IMR-90 (cell line): ENCODE measurements around the gene AAK1. TPM values are rescaled to one million over a fixed set of nuclear protein-coding genes. Genes with fewer than 3 reads are reported as not detected.

Source experiments
- ATAC-seq: fragments of 200-7000 bp; cut with Tn5 transposase; 2 replicates; pipeline ENCODE4 v1.9.1; 2020; ENCODE audit warnings: low read depth, mild to moderate bottlenecking, moderate library complexity
- BruUV-seq: library from RNA; stranded (reverse); fragments of 400-500 nt; replicated peaks from 2 replicates; lab custom pipeline; 2021; lab: Mats Ljungman, UMichigan
- CTCF ChIA-PET: fragments of 300-600 bp; formaldehyde crosslinking; extraction: SDS; loops from one replicate; lab custom pipeline; 2021; ENCODE audit warnings: antibody characterized with exemption; lab: Yijun Ruan, JAX
- POLR2A ChIA-PET: fragments of 300-600 bp; sonication (Branson Sonifier 250); formaldehyde crosslinking; loops from one replicate; lab custom pipeline; 2022; ENCODE audit warnings: antibody characterized with exemption; ENCODE audit not compliant: unreplicated experiment; lab: Charles Lee
- DNase-seq: peaks from one replicate; pipeline ENCODE4 v3.0.0; 2013
- H2AFZ ChIP-seq: replicated peaks from 2 replicates; pipeline ENCODE3; 2013; ENCODE audit warnings: low read length, mild to moderate bottlenecking; ENCODE audit not compliant: poor library complexity
- H2AK5ac ChIP-seq: 2 replicates; pipeline ENCODE4 v1.6.1; 2013; ENCODE audit warnings: low read depth, low read length, inconsistent platforms
- H2AK9ac ChIP-seq: replicated peaks from 2 replicates; pipeline ENCODE3; 2013; ENCODE audit warnings: mild to moderate bottlenecking, low read depth, low read length, moderate library complexity; ENCODE audit not compliant: poor library complexity
- H2BK120ac ChIP-seq: 2 replicates; pipeline ENCODE4 v1.6.1; 2013; ENCODE audit warnings: low read depth, low read length, inconsistent platforms
- H2BK15ac ChIP-seq: 3 replicates; pipeline ENCODE4 v1.6.1; 2013; ENCODE audit warnings: low read depth, low read length, inconsistent platforms
- H2BK20ac ChIP-seq: 2 replicates; pipeline ENCODE4 v1.6.1; 2013; ENCODE audit warnings: low read depth, mild to moderate bottlenecking, inconsistent platforms, low read length, moderate library complexity
- H2BK5ac ChIP-seq: 2 replicates; pipeline ENCODE4 v1.6.1; 2013; ENCODE audit warnings: mild to moderate bottlenecking, low read depth, low read length, inconsistent platforms; ENCODE audit not compliant: poor library complexity, severe bottlenecking
- H3K14ac ChIP-seq: replicated peaks from 2 replicates; pipeline ENCODE4 v1.6.1; 2013; ENCODE audit warnings: low read depth, low read length, inconsistent platforms
- H3K18ac ChIP-seq: 2 replicates; pipeline ENCODE4 v1.6.1; 2013; ENCODE audit warnings: low read depth, low read length, control low read depth
- H3K23ac ChIP-seq: 2 replicates; pipeline ENCODE4 v1.6.1; 2013; ENCODE audit warnings: low read depth, low read length, inconsistent platforms
- H3K27ac ChIP-seq: 2 replicates; pipeline ENCODE4 v1.5.1; 2013; ENCODE audit warnings: mild to moderate bottlenecking, control low read depth, low read length; ENCODE audit not compliant: insufficient read depth
- H3K27me3 ChIP-seq: 2 replicates; pipeline ENCODE4 v1.6.1; 2013; ENCODE audit warnings: low read length; ENCODE audit not compliant: control insufficient read depth, insufficient read depth
- H3K36me3 ChIP-seq: 2 replicates; pipeline ENCODE4 v1.6.1; 2013; ENCODE audit warnings: low read length, mixed read lengths; ENCODE audit not compliant: control insufficient read depth, insufficient read depth
- H3K4ac ChIP-seq: 2 replicates; pipeline ENCODE4 v1.6.1; 2013; ENCODE audit warnings: low read depth, low read length, inconsistent platforms
- H3K4me1 ChIP-seq: 2 replicates; pipeline ENCODE4 v1.6.1; 2013; ENCODE audit warnings: low read length, mixed read lengths; ENCODE audit not compliant: control insufficient read depth, insufficient read depth
- H3K4me2 ChIP-seq: 2 replicates; pipeline ENCODE4 v1.6.1; 2013; ENCODE audit warnings: low read depth, mild to moderate bottlenecking, control low read depth, low read length, moderate library complexity
- H3K4me3 ChIP-seq: 2 replicates; pipeline ENCODE4 v1.5.1; 2013; ENCODE audit warnings: low read depth, mild to moderate bottlenecking, control low read depth, low read length, moderate library complexity; ENCODE audit not compliant: insufficient read depth
- H3K56ac ChIP-seq: 2 replicates; pipeline ENCODE4 v1.6.1; 2013; ENCODE audit warnings: low read length, inconsistent platforms; ENCODE audit not compliant: insufficient read depth; ENCODE audit errors: extremely low read depth
- H3K79me1 ChIP-seq, 2 experiments: 2 replicates each; pipeline ENCODE4 v1.6.1; 2013; ENCODE audit warnings: low read length in 2 of 2, inconsistent platforms in 1 of 2, low read depth in 1 of 2
- H3K9ac ChIP-seq: 2 replicates; pipeline ENCODE4 v1.6.1; 2013; ENCODE audit warnings: low read depth, low read length, control low read depth
- H3K9me1 ChIP-seq: 2 replicates; pipeline ENCODE4 v1.6.1; 2013; ENCODE audit warnings: low read length, inconsistent platforms; ENCODE audit not compliant: insufficient read depth
- H3K9me3 ChIP-seq: 2 replicates; pipeline ENCODE4 v1.6.1; 2013; ENCODE audit warnings: low read length; ENCODE audit not compliant: control insufficient read depth, insufficient read depth
- H4K20me1 ChIP-seq: 2 replicates; pipeline ENCODE4 v1.6.1; 2013; ENCODE audit warnings: low read length, inconsistent platforms; ENCODE audit not compliant: insufficient read depth
- H4K5ac ChIP-seq: 2 replicates; pipeline ENCODE4 v1.6.1; 2013; ENCODE audit warnings: mild to moderate bottlenecking, low read depth, low read length, control low read depth
- H4K8ac ChIP-seq, 2 experiments: 2 replicates each; pipeline ENCODE4 v1.6.1; 2013; ENCODE audit warnings: low read depth in 2 of 2, low read length in 2 of 2, control low read depth in 1 of 2, inconsistent platforms in 1 of 2
- H4K91ac ChIP-seq: 2 replicates; pipeline ENCODE4 v1.6.1; 2013; ENCODE audit warnings: low read depth, low read length, inconsistent platforms; ENCODE audit not compliant: insufficient read depth
- FOS ChIP-seq: fragments of 150-350 bp; IDR thresholded peaks from 2 replicates; pipeline ENCODE4 v1.6.1; 2016; ENCODE audit warnings: low read depth, low read length
- POLR2A ChIP-seq: IDR thresholded peaks from 2 replicates; pipeline ENCODE4 v1.6.1; 2012; ENCODE audit warnings: mild to moderate bottlenecking, low read depth, low read length
- WGBS, 2 experiments: methylation state at CpG; one replicate each; pipeline versions ENCODE4 v1.1.5 to v1.1.7; 2013; ENCODE audit warnings: missing lambda C conversion rate in 2 of 2; ENCODE audit not compliant: insufficient read length in 1 of 2; ENCODE audit errors: extremely low coverage in 2 of 2; 5-methylcytosine and 5-hydroxymethylcytosine counted together
- dilution Hi-C: fragments of 300-500 bp; cut with HindIII; formaldehyde crosslinking; loops from one replicate; pipeline ENCODE4 v1.14.3; 2018; ENCODE audit warnings: low sequenced_read_pairs; ENCODE audit not compliant: unreplicated experiment
- in situ Hi-C: fragments of 300-500 bp; cut with MboI; formaldehyde crosslinking; loops from 3 replicates; pipeline ENCODE4 v1.14.3; 2019; ENCODE audit warnings: low sequenced_read_pairs, inconsistent platforms, mixed read lengths
- intact Hi-C: fragments of 100-400 bp; cut with micrococcal nuclease; formaldehyde crosslinking; loops from 2 replicates; pipeline ENCODE4 v1.10.0; 2022
- polyA plus RNA-seq, 3 experiments: library from polyadenylated mRNA; depleted of rRNA; stranded (reverse); fragments of >200 nt; gene quantifications; 2 replicates each; pipeline ENCODE4 v1.2.3, GENCODE V29; 2012; ENCODE audit warnings: low replicate concordance in 1 of 3
- total RNA-seq: library from RNA; depleted of rRNA; stranded (reverse); fragments of >200 nt; gene quantifications from 2 replicates; pipeline ENCODE4 v1.2.3, GENCODE V29; 2012

AAK1 gene
- total and polyA plus RNA-seq, 2 of the 4 experiments (the other 2 are of a cell fraction), result 21.9 to 26.5 TPM

DNA sequence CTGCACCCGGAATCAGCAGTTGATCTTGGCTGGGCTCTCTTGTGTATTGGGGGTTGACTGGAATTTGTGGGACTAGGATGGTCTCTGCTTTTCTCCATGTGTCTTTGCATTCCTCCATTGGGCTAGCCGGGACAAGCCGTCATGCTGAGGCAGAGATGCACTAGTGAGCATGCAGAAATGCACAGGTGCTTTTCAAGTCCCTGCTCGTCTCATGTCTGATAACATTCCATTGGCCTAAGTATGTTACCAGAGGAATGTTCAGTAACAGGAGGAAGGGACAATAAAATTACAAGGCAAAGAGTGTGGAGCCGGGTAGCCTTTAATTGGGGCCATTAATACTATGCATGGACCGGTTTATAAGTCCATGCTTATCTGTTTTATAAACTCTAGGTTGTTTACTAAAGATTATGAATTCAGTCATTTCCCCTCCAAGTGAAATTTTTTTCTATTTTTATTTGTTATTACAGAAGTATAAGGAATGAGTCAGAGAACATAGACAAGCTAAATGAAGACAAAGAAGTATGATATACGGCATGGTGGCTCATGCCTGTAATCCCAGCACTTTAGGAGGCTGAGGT is 24.4 kb upstream of the AAK1 start:
- H3K9me3 ChIP-seq, result peaks cover 2% of the 10 kb centered on the region; the same call in 1 of the 2 replicates
- no peak overlapping the region for H3K9ac ChIP-seq
- H2BK20ac ChIP-seq, result no peak overlapping the region
- H4K8ac ChIP-seq, result no peak overlapping the region
- H4K5ac ChIP-seq, result no peak overlapping the region
- no peaks in the 10 kb centered on the region for H3K79me1 ChIP-seq
- POLR2A ChIA-PET, result no interaction called here
- CTCF ChIA-PET, result interaction anchor here (1.1 kb wide), 1 partner anchor 16 kb away, joined by 3 read pairs; no protein-coding TSS in a partner anchor
- DNase-seq (peak; percentile 65), ATAC-seq (peak; percentile 90)
- no peak overlapping the region for H3K14ac ChIP-seq
- H3K4me1 ChIP-seq, result peaks cover 6% of the 10 kb centered on the region
- H3K56ac ChIP-seq, result no peak overlapping the region
- H3K23ac ChIP-seq, result no peak overlapping the region
- TF ChIP-seq FOS (0 out of 2 replicates have a peak, but pooled peaks have one; percentile 5), POLR2A (no peak)
- H3K9me1 ChIP-seq, result peaks cover 4% of the 10 kb centered on the region
- no peak overlapping the region for H3K27ac ChIP-seq
- WGBS, 2 experiments, result no CpG with 5 or more reads among the region's 7 CpGs
- H3K36me3 ChIP-seq, result no peaks in the 10 kb centered on the region
- peaks cover 3% of the 10 kb centered on the region; the same call in 1 of the 2 replicates for H4K20me1 ChIP-seq
- H2AFZ ChIP-seq, result no peak overlapping the region
- 0 out of 2 replicates have a peak overlapping the region, but pooled peaks have one; percentile 0 for H2BK120ac ChIP-seq
- H2AK5ac ChIP-seq, result peak overlapping the region; percentile 9; the same call in 1 of the 2 replicates
- intact Hi-C loops (no loop called here), dilution Hi-C loops (no loop called here), in situ Hi-C loops (no loop called here)
- H2BK5ac ChIP-seq, result no peak overlapping the region
- H3K4me3 ChIP-seq, result no peak overlapping the region
- H4K91ac ChIP-seq, result no peak overlapping the region
- H3K4ac ChIP-seq, result no peak overlapping the region
- no peak overlapping the region for H2AK9ac ChIP-seq
- no peaks in the 10 kb centered on the region for H3K27me3 ChIP-seq
- H3K4me2 ChIP-seq, result peak overlapping the region; percentile 53; the same call in 1 of the 2 replicates
- no TSS peak for BruUV-seq
- H2BK15ac ChIP-seq, result no peak overlapping the region
- H3K18ac ChIP-seq, result no peak overlapping the region
